GM21515 (cell line): ENCODE data around the gene MPP1.
"Not testable (repeated sequence)": the region's sequence is repeated elsewhere in the genome, so short reads cannot be mapped to it uniquely, and the experiment has no call there.

Experiments
- ATAC-seq: cut with Tn5 transposase; IDR thresholded peaks from one replicate; pipeline ENCODE4 v1.9.1; 2021; ENCODE audit not compliant: unreplicated experiment

MPP1 gene

GRCh38 chrX:154804957-154805695 lies at the start of gene MPP1:
Gene MPP1, minus strand, starts transcription at chrX:154805485. Its CDS starts 112 bp downstream, at chrX:154805373.
- ATAC-seq: peak; percentile 97

DNA sequence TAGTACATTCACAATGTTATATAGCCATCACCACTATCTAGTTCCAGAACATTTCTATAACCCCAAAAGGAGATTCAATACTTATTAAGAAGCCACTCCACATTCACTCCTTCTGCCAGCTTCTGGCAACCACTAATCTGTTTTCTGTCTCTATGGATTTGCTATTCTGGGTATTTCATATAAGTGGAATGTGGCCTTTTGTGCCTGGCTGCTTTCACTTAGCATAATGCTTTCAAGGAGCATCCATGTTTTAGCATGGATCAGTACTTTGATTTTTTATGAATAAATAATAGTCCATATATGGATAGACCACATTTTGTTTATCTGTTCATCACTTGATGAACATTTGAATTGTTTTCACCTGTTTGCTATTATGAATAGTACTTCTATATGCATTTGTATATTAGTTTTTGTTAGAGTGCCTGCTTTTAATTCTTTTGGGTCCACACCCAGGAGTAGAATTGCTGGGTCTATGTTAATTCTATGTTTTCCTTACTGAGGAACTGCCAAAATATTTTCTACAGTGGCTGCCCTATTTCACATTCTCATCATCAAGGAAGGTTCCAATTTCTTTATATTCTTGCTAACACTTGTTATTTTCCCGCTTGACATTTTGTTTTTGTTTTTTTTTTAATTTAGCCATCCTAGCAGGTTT lies 45.8 kb upstream of the MPP1 start:
- no peak for ATAC-seq

GRCh38 chrX:154840856-154841255 lies 35.6 kb upstream of the MPP1 start:
- ATAC-seq: no peak

- ATAC-seq: no peak
These were observed 30.9 kb upstream of the MPP1 start for GRCh38 chrX:154836163-154836562.

- ATAC-seq: no peak
These were observed 29.3 kb upstream of the MPP1 start, which contains the start of gene SMIM9 for GRCh38 chrX:154834562-154834961. Gene SMIM9, minus strand, starts transcription at chrX:154834662. Its CDS starts 3,806 bp downstream, at chrX:154830856.

- no peak for ATAC-seq
These were observed 28.5 kb upstream of the MPP1 start for GRCh38 chrX:154833746-154834274.

GRCh38 chrX:154829926-154830442 lies 24.7 kb upstream of the MPP1 start:
- ATAC-seq: no peak

- no peak for ATAC-seq
These were observed 23.8 kb upstream of the MPP1 start for GRCh38 chrX:154829134-154829533.

- ATAC-seq: no peak
These were observed 22.7 kb upstream of the MPP1 start for GRCh38 chrX:154828016-154828408.

DNA sequence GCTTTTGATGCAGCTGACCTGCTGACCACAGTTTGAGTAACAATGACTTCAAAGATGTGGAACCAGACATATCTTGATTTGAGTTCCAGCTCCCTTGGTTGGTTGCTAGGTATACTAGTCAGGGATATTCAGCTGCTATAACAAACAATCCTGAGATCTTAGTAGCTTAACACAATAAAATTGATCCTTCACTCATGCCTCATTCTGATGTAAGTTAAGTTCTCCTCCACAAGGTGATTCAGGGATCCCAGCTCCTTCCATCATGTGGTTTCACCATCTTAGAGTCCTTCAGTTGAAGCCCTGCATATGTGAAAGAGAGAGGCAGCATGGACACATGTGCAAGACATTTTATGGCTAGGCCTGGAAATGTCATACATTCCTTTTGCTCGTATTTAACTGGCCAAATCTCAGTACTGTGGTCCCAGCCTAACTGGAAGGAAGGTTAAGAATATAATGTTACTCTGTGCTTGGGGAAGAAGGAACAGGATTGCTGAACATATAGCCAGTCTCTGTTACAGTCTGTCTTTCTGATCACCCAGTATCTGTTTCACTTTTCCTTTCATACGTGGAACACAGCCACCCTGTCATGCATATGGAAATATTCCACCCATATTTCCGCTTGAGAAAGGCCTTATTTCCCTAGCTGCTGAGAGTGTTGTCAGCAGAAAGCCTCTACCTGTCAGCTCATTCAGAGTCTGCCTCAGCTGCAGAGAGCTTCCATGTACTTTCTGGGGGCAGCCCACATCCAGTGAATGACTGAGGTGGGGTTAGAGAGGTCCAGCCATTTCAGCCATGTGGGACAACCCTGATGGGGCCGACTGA lies 22.1 kb upstream of the MPP1 start:
- peak; percentile 90 for ATAC-seq

GRCh38 chrX:154825586-154825985 lies 20.3 kb upstream of the MPP1 start:
- ATAC-seq: not testable (repeated sequence)

DNA sequence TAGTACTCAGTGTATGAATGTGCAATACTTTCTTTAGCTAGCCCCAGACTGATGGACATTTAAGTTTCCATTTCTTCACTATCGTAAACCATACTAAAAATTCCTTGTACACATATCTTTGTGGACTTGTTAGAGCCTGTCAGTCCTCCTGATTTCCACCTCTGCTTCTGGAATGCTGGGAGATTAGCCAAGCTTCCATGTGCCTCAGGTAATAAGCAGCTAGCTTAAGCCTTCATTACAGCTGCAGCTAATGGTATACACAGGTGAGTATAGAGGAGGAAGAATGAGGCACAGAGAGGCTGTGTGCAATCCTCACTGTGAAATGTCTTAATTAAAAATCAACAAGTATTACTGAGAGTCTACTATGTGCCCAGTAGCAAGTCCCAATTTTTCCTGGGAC lies 19.4 kb upstream of the MPP1 start:
- no peak for ATAC-seq

GRCh38 chrX:154822029-154822428 lies 16.7 kb upstream of the MPP1 start:
- no peak for ATAC-seq

DNA sequence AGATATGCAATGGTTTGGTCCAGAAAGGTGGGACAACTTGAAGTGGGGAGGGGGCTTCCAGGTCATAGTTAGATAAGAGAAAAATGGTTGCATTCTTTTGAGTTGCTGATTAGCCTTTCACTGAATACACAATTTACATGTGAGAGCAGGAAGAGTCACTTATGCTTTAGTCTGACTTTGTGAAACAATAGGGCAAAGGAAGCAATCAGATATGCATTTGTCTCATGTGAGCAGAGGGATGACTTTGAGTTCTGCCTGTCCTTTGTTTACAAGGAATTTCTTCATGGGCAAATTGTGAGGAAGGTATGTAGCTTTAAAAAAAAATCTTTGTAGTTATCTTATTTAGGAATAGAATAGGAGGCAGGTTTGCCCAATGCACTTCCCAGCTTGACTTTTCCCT lies 16.2 kb upstream of the MPP1 start:
- ATAC-seq: no peak

DNA sequence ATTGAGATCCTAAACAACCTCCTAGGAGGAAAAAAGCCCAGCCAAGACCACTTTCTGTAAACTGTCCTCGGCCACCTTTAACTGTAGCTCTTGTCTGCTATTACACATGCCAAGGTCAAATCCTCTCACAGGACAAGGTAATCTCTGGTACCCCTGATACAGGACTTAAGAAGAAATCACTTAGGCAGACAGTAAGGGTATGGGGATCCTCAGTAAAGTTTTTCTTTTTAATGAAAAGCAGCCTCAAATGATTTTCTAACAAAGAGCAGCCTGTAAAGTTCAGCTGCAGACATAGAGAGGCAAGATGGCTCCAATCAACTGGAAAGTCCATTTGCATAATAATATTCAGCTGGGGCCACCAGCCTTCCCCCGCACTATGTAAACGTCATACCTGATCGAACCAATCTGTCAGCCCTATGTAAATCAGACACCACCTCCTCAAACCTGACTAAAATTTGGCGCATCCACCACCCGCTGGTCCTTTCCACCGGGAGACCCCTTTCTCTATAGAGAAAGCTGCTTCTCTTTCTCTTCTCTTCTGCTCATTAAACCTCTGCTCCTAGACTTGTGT lies 14.6 kb upstream of the MPP1 start:
- ATAC-seq: no peak

- no peak for ATAC-seq
These were observed 13.9 kb upstream of the MPP1 start for GRCh38 chrX:154818916-154819770.

DNA sequence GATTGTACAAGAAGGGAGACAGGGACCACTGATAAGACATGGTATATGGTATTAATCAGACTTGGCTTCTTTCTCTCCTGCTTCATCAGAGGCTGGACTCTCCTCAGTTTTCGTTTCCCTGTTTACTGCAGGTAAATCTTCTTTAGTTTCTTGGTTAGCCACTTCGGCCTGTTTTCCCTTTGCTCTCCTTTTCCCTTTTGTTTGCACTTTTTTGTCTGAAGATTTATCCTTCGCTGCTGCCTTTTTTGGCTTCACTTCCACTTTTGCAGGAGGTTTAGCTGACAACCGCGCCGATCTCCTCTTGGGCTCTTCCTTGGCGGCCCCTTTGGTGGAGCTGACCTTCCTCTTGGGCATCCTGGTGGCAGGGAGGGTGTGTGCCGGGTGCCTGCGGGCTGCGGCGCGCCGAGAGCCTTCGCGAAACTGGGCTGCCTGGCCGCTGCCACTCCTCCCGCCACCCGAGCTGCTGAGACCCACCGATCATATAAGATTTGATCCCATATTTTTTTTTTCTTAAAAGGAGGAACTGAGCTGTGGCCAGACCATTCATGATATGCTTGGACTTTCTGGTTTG lies 11.8 kb upstream of the MPP1 start:
- not testable (repeated sequence) for ATAC-seq

- ATAC-seq: not testable (repeated sequence)
These were observed 11.1 kb upstream of the MPP1 start for GRCh38 chrX:154816326-154816898.

DNA sequence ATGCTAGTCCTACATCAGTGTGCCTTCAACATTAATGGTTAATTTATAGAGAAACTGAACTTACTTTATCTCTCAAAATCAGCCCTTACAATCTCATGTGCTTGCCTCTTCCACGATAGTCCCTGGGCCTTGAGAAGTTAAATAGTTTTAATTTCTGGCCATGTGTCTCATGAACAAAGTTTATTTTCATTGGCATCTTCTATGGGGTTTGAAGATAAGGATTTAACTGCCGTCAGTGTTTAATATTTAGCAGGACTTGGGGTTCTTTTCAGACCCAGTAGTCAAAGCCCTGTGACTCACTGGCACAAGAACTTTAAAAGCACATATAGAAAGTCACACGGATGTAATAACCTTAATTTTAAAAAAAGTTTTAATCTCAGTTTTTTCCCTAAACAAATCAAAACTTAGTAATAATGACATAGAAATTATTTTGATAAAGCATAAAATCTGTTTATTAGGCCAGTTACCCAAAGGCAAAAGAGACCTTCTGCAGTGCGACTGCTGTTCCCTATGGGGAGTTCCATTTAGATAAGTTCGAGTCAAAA lies 10.1 kb upstream of the MPP1 start:
- no peak for ATAC-seq
